HG02885 (cell line): ENCODE measurements around the gene HECW1.
"Not testable (repeated sequence)": the region's sequence is repeated elsewhere in the genome, so short reads cannot be mapped to it uniquely, and the experiment has no call there.

Source experiments
- ATAC-seq: cut with Tn5 transposase; IDR thresholded peaks from one replicate; pipeline ENCODE4 v1.9.1; 2021; ENCODE audit warnings: mild to moderate bottlenecking; ENCODE audit not compliant: unreplicated experiment, poor library complexity

Gene HECW1

DNA sequence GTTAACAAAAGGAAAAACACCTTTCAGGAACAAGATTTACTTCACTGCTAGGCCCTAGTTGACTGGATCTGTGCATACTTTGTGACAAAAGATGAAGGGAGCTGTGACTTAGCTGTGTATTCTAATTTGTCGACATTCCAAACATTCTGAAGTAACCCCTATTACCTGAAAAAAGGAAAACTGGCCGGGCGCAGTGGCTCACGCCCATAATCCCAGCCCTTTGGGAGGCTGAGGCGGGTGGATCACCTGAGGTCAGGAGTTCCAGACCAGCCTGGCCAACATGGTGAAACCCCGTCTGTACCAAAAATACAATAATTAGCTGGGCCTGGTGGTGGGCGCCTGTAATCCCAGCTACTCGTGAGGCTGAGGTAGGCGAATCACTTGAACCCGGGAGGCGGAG is 472.3 kb downstream of the HECW1 start:
- ATAC-seq = not testable (repeated sequence)

- ATAC-seq = no peak
Observed at GRCh38 chr7:43585562-43585961, 473.1 kb downstream of the HECW1 start.

DNA sequence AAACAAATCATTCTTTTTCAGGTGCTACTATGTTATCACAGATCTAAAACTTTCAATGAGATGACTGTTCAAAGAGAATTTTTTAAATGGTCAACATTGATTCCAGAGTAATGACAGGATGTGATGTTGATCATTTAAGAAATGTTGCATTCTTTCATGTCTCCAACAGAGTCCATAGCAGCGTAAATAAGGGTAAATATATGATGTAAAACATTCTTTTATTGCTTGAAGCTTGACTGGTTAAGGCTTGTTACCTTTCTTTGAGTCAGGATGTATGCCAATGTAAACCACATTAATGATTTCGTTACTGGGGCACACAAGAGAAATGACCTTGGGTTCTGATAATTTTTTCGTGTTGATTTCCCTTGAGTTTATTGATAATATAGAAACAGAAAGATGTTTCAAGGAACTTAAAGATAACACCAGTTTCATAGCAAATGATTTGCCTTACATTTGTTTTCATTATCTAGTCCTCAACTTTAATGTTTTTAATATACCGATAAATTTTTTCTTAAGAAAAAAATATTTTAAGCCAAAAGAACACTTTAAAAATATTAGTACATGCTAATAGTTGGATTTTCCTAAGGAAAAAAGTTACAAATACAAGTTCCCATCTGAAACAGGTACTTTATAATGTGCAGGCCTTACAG is 473.9 kb downstream of the HECW1 start:
- ATAC-seq = no peak

- ATAC-seq = no peak
Observed at GRCh38 chr7:43588477-43589132, 476.2 kb downstream of the HECW1 start.

DNA sequence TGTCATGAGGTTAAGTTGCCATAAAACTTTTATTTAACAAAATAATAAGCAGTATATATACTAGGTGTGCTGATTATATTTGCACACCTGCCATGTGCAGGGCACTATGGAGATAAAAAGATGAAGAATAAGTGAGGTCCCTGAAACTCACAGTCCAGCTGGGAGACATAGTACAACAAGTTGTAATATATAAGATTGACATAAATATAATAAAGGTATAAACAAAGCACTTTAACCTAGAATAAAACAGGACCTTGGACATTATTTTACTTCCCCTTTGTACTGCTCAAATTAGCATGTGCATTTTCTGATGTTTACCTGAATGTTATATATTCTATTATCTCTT is 476.7 kb downstream of the HECW1 start:
- ATAC-seq = no peak

- ATAC-seq = no peak
Observed at GRCh38 chr7:43589728-43590127, 477.3 kb downstream of the HECW1 start.

- peak; percentile 73 for ATAC-seq
Observed at GRCh38 chr7:43590862-43591557, 478.6 kb downstream of the HECW1 start.

DNA sequence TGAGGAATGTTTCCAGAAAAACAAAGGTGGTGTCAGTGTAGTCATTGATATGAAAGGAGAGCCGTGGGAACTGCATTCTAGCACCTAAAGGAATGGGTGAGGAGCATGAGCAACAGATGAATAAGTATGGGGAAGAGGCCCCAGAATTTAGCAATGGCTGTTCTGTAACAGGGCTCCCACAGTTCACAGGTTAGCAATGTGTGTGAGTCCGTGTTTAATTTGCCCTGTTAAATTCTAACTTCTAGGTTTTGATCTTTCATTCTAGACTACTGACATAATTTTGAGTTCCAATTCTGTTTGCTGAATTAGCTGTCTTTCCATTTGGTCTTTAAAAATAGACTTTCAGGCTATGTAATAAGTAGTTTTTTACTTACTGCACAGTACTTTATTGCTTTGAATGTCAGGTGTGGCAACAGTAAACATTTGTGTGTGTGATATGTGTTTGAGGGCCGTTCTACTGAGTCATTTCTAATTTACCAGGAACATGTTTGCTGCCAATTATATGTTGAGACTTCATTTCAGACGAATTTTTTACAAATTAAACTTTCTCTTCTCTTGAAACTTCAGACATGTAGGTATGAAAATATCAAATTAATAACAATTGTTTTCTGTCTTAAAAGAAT is 479.2 kb downstream of the HECW1 start:
- ATAC-seq = peak; percentile 30

DNA sequence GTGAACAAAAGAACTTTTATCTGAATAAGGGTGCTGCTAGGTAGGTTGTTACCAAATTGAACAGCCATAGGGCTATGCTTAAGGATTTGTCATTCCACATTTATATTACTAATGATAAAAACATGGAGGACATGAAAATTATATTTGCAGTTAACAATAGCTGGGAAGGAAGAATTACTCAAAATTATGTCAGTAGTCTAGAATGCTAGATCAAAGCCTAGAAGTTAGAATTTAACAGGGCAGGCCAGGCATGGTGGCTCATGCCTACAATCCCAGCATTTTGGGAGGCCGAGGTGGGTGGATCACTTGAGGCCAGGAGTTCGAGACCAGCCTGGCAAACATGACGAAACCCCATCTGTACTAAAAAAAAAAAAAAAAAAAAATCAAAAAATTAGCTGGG is 479.9 kb downstream of the HECW1 start:
- ATAC-seq = no peak

DNA sequence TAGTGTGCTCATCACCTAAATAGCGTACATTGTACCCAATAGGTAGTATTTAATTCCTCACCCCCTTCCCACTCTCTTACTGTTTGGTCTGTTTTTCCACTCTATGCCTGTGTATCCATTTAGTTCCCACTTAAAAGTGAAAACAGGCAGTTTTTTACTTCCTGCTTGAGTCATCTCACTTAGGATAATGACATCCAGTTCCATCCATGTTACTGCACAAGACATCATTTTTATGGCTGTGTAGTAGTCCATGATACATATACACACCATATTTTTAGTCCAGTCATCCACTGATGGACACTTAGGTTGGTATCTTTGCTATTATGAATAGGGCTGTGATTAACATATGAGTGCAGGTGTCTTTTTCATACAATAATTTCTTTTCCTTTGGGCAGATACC is 480.6 kb downstream of the HECW1 start:
- no peak for ATAC-seq

DNA sequence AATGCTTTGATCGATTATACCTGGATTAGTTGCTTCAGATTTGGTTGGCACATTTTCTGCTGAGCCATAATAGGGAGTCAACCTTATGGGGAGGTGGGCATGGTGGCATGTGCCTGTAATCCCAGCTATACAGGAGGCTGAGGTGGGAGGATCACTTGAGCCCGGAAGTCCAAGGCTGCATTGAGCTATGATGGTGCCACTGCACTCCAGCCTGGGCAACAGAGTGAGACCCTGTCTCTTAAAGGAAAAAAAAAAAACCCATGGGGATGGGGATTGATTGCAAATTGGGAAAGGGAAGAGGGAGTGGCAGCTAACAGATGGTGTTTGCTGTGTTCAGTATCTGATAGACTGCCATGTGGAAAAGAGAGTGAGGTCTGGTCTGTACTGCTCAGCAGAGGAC is 481.6 kb downstream of the HECW1 start:
- no peak for ATAC-seq

DNA sequence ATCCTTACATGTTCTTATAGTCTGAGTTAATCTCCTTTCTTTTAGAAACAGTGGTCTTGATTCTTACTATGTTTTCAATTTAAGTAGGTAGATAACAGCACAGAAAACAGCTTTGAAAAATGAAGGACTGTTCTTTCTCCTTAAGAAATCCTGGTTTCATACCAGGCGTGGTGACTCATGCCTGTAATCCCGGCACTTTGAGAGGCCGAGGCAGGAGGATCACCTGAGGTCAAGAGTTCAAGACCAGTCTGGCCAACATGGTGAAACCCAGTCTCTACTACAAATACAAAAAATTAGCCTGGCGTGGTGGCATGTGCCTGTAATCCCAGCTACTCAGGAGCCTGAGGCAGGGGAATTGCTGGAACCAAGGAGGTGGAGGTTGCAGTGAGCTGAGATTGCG is 484.0 kb downstream of the HECW1 start:
- ATAC-seq = not testable (repeated sequence)

GRCh38 chr7:43600056-43600455 is 487.6 kb downstream of the HECW1 start:
- no peak for ATAC-seq

DNA sequence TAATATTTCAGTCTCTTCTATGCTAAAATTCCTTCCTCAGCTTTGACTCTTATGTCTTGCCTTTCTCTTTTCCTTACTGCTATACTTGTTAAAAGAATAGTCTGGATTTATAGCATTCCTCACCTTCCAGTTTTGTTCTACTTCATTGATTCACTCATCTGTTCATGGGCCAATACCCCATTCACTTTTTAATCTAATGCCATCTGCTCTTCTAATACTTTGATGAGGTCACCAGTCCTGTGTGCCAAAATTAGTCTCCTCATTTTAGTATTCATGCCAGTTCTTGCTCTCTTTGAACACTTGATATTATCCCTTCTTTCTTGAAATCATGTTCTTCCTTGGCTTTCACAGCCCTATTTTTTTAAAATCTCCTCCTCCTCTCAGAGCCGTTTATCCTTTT is 489.8 kb downstream of the HECW1 start:
- no peak for ATAC-seq

DNA sequence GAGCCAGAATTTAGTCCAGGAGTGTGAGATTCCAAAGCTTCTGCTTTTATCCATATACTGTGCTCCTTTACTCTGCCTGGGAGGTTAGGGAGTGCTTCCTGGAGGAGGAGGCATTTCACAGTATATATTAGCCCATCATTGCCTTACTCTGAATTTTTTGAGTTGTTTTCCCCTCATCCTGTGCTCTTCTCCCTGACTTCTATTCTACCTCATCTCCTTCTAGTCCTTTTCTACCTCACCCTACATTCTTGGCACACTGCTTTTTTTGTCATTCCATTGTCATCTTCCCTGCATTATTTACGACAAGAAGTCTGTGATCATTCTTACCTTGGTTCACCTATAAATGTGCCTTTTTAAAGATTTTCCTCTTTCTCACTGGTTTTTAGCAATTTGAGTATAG is 491.8 kb downstream of the HECW1 start:
- no peak for ATAC-seq

- no peak for ATAC-seq
Observed at GRCh38 chr7:43609097-43609496, 496.6 kb downstream of the HECW1 start.

- no peak for ATAC-seq
Observed at GRCh38 chr7:43612128-43612527, 499.7 kb downstream of the HECW1 start.

GRCh38 chr7:43612599-43613589 is 500.4 kb downstream of the HECW1 start:
- peak; percentile 85 for ATAC-seq
